C4-2B (cell line): ENCODE data around the gene ARMC9.

Experiments used
- CTCF ChIP-seq: fragments of 450-650 bp; conservative IDR thresholded peaks from 2 replicates; pipeline ENCODE4 v1.5.1; 2017; ENCODE audit warnings: mild to moderate bottlenecking
- ZFX ChIP-seq: fragments of 450-650 bp; IDR thresholded peaks from 2 replicates; pipeline ENCODE4 v1.6.1; 2017

DNA sequence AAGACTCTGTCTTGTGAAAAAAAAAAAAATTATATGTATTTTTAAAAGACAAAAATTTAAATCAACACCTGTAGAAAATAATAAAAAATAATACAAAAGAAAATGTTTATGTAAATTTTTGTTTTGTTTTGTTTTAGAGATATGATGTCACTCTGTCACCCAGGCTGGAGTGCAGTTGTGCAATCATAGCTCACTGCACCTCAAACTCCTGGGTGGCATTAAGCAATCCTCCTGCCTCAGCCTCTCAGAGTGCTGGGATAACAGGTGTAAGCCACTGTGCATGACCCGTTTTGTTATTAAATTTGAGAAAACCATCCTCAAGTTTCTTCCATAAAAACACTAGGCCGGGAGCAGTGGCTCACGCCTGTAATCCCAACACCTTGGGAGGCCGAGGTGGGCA lies 140.9 kb downstream of the ARMC9 start:
- TF ChIP-seq CTCF (no peak), ZFX (no peak)
